GM12801 (cell line): ENCODE results near the gene HDC.

Source experiments
- CTCF ChIP-seq: IDR thresholded peaks from one replicate; pipeline ENCODE4 v1.5.1; 2011; ENCODE audit warnings: control low read depth; ENCODE audit not compliant: insufficient read length; ENCODE audit errors: extremely low read depth

HDC gene

DNA sequence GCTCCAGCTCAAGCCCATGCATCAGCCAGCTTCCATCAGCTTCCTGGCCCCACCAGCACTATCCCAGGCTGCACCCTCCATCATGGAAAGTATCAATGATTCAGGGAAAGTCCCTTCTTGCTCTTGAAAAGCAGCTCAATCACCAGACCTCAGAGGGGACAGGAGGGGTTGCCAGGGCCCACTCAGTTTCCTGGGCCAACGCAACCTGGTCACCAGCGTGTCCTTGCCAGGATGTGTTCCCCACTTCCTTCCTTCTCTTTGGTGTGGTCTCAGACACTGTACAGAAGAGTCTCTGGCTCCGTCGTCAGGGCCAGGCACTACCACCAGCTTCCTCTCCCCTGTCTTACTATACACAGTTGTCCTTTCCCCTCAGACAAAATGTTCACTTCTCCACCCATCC lies 3.0 kb downstream of the HDC start:
- TF ChIP-seq CTCF: no peak

GRCh38 chr15:50261981-50262380 lies 3.5 kb downstream of the HDC start:
- no peak for TF ChIP-seq CTCF

GRCh38 chr15:50260969-50261496 lies 4.5 kb downstream of the HDC start:
- no peak for TF ChIP-seq CTCF

GRCh38 chr15:50259276-50259675 lies 6.2 kb downstream of the HDC start:
- TF ChIP-seq CTCF: no peak

DNA sequence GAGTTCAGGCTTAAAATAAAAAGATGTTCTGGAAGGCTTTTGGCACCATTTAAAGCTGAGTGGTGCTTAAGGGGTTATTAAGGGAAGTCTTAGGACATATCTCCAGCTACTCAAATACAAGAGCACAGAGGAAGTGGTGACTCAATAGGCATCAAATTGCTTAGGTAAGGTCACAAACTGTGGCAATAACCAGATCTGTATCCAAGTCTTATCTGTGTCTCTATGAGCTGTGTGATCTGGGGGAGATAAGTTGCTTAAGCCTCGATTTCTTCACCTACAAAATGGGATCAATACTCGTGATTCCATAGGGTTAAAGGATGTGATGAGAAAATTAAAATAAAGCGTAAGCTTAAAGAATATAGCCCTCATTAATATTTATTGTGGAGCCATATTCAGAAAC lies 7.6 kb downstream of the HDC start:
- no peak for TF ChIP-seq CTCF

- no peak for TF ChIP-seq CTCF
These were observed 8.2 kb downstream of the HDC start for GRCh38 chr15:50257332-50257731.

DNA sequence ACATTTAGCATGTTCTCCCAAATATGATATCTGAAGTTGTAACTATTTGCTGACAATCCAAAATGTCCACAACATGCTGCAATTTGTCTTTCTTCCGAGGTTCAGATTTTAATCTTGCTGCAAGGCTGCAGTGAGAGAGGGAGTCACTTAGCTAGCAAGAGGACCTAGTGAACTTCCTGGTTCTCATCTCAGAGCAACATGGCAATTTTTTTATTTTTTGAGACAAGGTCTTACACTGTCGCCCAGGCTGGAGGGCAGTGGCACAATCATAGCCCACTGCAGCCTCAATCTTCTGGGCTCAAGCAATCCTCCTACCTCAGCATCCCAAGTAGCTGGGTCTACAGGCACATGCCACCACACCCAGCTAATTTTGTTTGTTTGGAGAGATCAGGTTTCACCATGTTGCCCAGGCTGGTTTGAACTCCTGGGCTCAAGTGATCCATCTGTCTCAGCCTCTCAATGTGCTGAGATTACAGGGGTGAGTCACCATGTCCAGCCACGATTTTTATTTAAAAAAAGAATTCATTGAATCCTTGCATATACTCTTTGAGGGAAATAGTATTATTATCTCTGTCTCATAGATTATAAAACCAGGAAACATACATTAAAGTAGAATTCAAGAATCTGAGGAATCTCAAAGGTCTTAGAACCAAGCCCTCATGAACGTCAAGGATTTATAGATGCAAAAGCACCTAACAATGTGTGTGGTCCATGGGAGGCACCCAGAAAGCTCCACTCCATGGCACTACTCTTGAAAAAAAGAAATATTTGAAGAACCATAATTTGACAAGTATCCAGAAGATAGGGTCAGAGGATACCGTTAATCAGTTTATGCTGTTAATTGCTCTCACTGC lies 9.1 kb downstream of the HDC start:
- no peak for TF ChIP-seq CTCF
